ENCODE measurements around the gene ADD3.
"Not testable (repeated sequence)": the region's sequence is repeated elsewhere in the genome, so short reads cannot be mapped to it uniquely, and the experiment has no call there.

ADD3 gene

DNA sequence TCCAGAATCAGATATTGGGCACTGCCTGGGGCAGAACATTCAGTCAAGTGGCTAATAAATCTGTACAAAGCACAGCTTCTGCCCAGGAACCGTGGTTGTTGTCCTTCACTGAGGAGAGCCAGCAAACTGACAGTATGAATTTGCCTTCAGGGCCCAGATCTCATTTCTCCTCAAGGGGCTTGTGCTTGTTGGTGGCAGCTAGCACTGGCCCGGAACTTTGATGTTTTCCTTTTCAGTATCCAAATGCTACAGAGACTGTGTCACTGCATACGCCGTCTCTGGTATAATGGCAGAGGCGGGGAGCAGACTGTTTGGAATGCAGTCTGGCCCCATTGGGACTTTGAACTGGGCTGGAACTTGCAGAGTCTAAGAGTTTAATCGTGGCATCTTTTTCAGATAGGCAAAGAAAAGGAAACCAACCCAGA, 30.4 kb upstream of the ADD3 start:
- DNase-seq = no peak

DNA sequence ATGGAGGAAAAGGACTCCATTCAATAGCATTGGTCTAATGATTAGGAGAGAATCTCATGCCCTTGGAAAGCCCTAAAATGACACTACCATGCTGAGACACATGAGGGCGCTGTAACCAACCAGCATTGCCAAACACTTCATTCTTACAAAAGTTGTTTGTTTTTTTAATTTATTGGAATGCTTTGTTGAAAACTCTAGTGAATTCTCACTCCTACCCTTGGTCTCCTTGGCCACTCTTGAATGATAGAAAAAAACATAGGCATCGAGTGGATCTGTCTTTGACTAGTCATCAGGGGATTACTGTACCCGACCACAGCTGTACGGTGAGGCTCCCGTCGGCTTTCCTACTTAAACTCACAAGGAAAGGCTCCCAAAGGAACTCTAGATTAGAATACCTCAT, 29.3 kb upstream of the ADD3 start:
- DNase-seq = peak; percentile 76

DNA sequence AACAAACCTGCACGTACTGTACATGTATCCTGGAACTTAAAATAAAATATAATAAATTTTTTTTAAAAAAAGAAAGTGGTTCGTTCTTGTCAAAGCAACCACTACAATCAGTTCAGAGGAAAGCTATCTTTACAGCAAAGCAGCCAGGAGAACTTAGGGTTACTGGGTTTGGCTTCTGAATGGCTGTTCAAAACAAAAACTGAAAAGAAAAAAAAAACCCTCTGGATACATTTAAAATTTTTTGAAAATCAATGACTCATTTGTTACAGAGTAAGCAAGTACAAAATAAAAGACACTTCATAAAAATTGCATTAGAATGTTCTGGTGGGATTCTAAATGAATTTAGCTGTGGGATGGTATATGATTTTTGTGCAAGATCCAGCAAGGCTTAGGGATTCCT, 28.6 kb upstream of the ADD3 start:
- DNase-seq = no peak

DNA sequence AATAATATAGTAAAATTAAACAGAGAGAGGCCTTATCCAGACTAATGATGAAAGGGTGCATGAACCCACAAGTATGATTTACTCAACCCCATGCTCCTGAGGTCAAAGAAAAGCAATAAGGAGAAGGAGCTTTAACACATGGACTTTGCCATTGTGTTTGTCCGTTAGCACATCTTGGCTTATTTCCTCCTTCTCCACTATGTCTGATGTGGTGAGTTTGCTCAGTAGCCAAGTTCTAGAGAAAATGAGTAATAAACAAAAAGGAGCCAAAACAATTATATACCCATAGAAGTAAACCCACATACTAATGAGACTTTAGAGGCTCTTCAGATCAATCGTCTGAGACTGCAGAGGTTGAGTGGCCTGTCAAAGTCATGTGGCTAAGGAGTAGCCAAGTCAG, 26.1 kb upstream of the ADD3 start:
- DNase-seq = no peak

DNA sequence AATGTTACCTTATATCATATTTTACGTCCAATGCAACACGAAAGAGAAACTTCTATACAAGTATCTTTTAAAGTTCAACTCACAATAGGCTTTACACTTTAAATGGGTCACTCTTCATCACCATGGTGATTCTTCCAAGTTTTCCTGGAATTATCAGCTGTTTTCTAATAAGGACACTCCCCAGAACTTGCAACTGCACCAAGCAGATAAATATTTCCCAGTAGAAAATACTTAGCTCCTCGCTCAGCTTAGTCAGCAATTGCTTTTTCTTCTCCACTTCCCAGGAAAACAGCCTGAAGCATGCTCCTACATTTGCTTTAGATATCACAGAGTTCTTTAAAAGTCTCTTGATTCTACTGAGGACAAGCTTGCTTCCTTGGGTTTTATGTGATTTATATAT, 25.7 kb upstream of the ADD3 start:
- no peak for DNase-seq

DNA sequence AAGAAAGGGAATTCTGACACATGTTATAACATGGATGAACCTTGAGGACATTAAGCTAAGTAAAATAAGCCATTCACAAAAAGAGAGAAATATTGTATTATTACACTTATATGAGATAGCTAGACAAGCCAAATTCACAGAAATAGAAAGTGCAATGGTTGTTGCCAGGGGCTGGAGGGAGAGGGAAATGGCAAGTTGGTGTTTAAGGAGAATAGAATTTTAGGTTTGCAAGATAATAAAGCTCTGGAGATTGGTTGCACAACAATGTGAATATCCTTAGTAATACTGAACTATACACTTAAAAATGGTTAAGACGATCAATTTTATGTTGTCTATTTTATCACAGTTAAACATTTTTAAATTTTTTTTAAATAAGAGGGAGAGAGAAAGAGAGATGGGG, 25.0 kb upstream of the ADD3 start:
- DNase-seq = no peak

DNA sequence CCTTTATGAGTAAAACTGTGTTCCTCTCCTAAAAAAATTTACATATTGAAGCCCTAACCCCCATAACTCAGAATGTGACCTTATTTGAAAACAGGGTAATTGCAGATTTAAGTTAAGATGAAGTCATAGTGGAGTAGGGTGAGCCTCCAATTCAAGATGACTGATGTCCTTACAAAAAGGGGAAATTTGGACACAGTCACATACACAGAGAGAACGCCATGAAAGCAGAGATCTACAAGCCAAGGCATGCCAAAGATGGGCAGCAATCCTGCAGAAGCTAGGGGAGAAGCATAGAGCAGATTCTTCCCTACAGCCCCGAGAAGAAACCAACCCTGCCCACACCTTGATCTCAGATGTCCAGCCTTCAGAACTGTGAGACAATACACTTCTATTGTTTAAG, 23.8 kb upstream of the ADD3 start:
- no peak for DNase-seq

DNA sequence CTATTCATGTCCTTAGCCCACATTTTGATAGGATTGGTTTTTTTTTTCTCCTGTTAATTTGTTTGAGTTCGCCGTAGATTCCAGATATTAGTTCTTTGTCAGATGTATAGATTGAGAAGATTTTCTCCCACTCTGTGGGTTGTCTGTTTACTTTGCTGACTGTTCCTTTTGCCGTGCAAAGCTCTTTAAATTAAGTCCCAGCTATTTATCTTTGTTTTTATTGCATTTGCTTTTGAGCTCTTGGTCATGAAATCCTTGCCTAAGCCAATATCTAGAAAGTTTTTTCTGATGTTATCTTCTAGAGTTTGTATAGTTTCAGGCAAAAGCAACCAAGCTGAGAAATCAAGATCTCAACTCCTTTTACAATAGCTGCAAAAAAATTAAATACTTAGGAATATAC, 22.0 kb upstream of the ADD3 start:
- not testable (repeated sequence) for DNase-seq

DNA sequence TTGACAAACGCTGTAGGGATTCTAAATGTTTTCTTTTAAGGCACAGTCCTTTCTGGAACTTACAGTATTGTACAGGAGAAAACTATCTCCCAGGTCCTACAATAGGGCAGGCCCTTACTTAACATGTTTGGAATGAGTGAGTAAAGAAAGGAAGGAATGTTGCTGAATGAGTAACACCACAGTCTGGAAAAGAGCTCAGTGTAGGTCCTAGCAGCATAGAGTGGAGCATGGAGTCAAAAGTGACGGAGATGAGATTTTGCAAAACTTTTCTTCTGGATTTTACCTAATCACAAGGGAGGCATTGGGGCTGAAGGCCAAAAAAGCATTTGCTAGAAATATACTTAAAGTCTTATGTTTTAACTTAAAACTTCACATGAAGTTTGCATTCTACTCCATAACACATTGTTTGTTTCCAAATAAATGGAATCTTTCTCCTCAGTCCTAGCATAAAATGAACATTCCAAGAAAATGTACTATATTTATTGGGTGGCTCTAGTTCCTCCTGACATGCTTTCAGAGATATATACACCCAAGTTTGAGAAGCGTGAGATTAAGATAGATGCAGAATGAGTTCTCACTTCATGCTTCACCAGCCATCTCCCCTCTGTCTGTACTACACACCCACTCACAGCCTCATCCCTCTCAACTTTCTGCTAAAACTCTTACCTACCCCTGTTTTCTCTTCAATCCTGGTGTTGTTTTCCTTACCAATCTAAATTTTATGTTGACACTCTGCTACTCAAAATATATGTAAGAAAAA, 20.2 kb upstream of the ADD3 start:
- no peak for DNase-seq

DNA sequence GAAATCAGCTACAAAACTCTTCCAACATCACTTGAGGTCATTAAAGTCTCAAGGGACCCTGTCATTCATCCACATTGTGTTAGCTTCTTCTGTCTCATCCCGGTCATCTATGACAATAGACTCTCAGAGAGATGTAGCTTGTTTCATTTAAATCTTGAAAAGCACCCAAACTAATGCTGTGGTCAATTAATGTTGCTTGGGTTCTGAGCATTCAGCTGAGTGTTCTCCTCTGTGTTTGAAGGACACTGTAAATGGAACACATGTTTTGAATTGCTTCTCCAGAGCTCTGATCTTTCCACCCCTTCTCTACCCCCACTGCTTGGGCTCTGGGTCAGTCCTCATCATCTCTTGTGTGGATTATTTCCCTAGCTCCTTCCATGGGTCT, 19.6 kb upstream of the ADD3 start:
- DNase-seq = no peak

DNA sequence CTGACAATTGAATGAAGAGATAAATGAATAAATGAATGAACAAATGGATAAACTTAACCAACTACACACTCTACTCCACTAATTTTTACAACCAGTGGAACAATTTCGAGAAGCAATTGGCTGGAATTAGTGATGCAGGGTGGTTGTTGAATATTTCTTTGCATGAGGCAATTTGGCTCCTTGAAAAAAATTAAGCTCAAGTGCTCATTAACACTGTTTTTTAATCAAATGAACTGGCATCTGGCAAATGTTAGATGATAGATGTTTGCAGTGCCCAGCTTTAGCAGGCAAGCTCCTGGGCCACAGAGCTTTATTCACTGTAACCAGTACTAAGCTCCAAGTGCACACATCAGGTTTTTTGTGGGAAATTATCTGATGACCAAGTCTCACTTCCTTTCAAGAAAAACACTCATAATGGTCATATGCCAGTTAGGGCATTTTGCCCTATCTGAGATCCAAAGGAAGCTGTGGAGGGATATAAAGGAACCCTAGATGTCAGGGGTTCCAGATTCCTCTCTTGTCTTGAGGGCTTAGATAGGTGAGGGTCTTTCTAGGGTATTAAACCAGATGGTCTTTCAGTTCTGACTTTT, 16.4 kb upstream of the ADD3 start:
- DNase-seq = no peak

DNA sequence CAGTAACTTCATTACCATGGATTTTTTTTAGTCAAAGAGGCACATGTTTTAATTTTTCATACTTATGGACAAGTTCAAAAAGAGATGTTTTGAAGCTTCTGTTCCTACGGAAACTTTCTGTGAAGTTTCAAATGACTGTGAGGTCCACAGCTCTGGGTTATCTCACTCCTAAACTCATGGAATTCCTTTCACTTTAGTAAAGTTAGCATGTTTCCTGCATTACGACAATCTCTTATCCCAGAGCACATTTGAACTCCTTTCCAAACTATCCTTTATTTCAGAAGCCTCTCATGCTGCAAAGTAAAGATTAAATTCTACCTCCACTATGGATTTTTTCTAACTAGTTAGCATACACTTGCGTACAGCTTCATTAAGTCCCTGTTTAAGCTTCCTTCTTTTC, 15.3 kb upstream of the ADD3 start:
- no peak for DNase-seq

DNA sequence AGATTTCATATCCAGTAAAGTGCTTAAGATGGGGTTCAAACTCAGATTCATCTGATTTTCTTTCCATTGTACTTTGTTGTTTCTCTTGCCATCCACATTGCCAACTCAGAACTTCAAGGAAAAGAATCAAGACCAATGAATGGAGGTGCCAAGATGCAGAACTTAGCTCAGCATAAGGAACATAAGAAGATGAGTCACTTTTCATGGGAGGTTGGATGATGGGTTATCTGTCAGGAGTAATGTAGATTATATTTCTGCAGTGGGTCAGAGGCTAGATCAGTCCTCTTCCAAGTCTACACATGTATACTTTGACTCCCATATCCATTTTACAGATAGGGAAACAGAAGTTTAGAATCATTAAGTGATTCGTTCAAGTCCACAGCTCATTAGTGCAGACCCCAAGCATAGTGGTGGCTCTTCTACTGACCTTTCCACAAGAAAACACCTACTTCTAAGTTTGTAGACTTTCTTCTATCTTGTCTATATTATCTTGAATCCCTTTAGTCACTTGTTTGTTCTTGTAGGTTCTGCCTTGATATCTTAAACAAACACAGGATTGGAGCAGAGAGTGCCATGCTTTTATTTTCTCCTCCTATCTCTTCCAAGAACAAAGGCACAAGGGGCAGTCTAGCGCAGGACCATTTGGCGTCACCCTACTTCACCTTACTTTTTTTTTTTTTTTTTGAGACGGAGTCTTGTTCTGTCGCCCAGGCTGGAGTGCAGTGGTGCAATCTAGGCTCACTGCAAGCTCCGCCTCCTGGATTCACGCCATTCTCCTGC, 14.0 kb upstream of the ADD3 start:
- no peak for DNase-seq

DNA sequence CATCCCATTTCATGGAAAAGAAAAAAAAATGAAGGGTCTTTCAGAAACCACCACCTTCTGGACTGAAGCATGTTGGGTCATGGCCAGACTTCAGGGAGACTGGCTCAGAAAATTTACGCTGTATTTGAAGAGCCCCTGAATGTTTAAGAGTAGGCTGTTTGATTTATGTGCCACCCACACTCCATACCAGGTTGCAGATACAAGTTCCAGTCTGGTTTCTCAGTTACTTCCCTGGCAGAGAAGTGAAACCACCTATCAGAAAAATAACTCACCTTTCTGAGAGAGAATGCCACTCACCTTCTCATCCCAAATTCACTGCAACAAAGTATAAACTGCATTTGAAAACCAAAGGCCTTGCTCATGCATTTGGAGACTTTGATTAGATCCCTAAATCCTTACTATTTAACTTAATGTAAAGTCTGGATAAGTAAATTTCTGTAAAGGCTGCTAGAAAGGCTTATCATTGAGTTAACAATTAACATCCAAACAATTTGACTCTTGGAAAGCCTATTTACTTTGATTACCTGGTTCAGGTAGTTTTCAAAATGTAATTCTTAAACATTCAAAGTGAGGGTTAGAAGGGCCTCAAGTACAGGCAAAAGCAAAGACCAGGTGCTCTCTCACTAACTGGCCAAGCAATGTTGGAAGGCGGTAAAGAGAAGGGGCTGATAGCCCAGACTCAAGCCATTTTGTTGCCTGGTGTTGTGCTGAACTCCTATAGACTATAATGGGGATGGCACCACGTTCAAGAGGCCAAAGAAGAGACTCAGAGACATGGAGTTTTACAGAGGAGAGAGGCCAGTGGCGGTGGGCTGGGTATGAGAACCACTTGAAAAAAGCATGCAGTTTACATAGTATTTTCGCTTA, 12.8 kb upstream of the ADD3 start:
- DNase-seq = no peak

DNA sequence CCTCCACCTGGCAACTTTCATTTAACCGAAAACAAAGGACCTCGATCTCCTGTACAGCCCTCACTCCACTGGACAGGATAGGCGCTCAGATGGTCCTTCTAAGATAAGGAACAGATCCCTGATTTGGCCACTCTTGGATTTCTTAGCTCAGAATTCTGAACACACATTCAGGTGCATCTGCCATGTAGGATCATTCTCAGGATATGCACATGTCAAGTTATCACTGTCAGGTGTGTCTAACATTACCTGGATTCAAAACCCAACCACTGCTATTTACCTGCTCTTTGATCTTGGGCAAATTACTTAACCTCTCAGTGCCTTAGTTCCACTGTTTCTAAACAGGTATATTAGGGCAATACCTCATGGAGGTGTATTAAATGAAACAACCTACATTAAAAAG, 12.2 kb upstream of the ADD3 start:
- DNase-seq = no peak

DNA sequence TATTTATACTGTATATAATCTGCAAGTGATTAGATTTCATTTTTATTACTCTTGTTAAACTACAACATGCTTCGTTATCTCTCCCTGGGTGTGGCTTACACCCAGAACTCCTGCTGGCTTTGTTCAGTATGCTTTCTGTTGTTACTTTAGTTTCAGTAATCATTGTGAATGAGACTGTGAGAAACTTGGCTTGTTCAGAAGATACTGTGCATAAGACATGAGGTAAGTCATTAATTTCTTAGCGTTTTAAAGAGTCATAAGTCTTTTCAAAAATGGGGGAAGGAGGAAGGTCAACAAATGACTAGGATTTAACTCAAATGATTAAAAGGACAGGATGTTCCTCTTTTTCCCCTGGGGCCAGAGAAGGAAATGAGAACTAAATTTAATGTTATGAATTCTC, 11.6 kb upstream of the ADD3 start:
- DNase-seq = no peak

DNA sequence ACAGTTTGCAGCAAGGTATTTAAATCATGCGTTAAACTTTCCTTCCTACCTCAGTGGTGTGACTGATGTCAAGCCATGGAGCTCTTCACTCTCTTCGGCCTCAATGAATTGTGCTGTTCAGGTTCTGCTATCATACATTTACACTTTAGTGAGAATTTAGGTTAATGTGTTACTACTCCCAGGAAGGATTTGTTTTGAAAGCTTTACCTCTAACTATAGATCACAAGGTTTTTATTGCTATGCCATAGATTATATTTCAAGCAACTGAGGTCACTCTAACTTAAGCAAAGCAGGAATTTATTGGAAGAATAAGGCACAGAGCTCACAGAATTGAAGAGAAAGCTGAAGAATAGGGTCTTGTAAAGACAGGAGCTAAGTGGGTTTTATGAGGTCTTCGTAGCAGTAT, 11.0 kb upstream of the ADD3 start:
- no peak for DNase-seq

DNA sequence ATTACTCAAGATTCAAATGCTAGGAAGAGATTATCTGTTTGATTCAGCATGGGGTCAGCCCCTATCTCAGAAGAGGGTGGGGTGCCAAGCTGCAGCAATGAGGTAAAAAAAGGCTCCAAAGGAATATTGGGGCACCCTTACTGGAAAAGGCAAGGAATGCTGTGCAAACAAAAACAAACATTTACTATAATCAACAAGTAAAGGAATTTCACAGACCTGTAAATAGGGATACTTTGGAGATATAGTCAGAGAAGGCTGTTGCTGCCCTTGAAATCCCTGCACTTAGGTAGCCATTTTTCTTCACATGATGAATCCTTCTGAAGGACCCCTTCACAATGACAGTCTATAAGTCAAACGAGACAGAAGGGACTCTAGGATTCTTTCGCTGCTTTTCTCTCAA, 10.6 kb upstream of the ADD3 start:
- DNase-seq = no peak

DNA sequence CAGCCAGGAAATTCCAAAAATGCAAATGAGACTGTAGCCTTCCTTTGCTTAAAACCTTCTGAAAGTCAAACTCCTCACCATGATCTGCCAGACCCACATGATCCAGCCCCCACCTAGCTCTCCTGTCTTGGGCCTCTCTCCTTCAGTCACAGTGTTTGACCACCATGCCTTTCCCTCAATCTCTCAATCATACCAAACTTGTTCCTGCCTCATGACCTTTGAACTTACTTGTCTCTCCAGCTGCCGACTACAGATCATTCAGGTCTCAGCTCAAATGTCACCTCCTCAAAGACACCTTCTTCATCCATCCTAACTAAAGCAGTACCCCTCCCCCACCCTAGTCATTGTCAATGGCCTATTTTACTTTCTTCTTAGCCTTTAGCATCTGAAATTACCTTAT, 9.3 kb upstream of the ADD3 start:
- DNase-seq = no peak

DNA sequence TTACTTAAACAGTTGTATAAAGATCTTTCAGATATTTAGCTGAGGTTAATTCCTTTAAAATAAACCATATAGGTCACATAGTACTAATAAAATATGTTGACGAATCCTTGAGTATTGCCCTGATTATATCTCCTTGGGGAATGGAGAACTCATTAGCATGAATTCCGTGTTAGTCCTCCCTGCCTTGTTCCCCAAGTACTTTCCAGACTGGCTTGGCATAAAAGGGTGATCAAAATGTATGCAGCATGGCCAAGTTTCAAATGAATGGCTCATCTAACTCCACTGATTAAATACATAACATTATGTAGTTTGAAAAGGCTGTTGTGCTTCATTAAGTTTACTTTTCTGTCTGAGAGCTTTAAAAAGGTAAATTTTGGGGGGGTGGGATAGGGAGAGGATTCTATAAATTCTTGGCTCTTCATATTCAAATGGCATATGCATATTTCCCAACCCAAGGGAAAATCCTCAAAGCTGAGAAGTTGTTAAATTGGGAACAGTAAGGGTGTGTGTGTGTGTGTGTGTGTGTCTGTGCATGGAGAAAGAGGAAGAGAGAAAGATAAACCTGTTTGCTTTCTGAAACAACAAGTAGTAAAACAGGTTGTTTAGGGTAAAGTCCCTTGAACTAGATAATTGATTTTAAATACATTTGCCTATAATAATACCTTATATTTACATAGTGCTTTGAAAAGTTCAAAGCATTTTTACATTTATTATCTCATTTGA, 4.8 kb upstream of the ADD3 start:
- DNase-seq = no peak

DNA sequence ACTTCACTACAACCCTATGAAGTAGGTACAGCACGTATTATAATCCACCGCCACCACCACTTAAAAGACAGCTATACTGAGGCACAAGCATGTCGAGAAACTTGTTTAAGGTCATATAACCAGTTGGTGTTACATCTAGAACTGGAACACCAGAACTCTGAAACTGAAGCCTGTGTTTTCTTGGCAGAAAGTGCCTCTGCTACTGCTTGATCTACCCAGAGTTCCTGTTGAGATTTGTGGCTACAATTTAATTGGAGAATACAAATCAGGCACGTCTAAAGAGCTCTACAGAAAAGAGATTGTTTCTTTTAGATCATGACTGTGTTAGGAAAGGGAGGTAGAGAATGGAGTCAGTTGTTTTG, 4.3 kb upstream of the ADD3 start:
- no peak for DNase-seq

DNA sequence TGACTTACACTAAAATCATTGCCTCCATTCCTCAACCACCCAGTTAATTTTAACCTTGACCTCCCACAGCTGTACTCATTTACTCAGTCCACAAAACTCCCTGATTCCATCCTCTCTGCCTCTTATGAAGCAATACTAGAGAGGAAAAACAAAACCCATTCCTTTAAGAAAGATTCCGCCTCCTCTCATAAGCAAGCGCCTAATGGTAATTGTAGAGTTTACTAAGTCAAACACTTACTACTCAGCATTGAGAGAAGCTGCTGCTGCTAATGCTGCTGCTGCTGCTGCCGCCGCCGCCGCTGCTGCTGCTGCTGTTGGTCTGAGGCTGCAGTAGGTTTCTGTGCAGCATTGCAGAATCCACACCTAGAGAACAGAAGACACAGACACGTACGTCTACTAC, 2.1 kb upstream of the ADD3 start:
- peak; percentile 45 for DNase-seq
